Measurements from ENCODE around the gene RSRP1.
"Not testable (repeated sequence)": the region's sequence is repeated elsewhere in the genome, so short reads cannot be mapped to it uniquely, and the experiment has no call there.

RSRP1 gene

GRCh38 chr1:25247024-25247828, at the start of gene RSRP1:
Gene RSRP1 (minus strand): TSS chr1:25247454. CDS start chr1:25246963, 491 bp downstream.
- peak; percentile 99 for DNase-seq

- not testable (repeated sequence) for DNase-seq
Measured at GRCh38 chr1:25296501-25296900, 49.2 kb upstream of the RSRP1 start.

GRCh38 chr1:25294889-25295826, 47.9 kb upstream of the RSRP1 start:
- DNase-seq: not testable (repeated sequence)

- not testable (repeated sequence) for DNase-seq
Measured at GRCh38 chr1:25293426-25293825, 46.2 kb upstream of the RSRP1 start.

- DNase-seq: not testable (repeated sequence)
Measured at GRCh38 chr1:25290043-25290442, 42.8 kb upstream of the RSRP1 start.

GRCh38 chr1:25288573-25289101, 41.4 kb upstream of the RSRP1 start:
- DNase-seq: not testable (repeated sequence)

- DNase-seq: not testable (repeated sequence)
Measured at GRCh38 chr1:25287164-25287563, 39.9 kb upstream of the RSRP1 start.

GRCh38 chr1:25285862-25286261, 38.6 kb upstream of the RSRP1 start:
- not testable (repeated sequence) for DNase-seq

- not testable (repeated sequence) for DNase-seq
Measured at GRCh38 chr1:25279693-25280111, 32.4 kb upstream of the RSRP1 start.

GRCh38 chr1:25278790-25279189, 31.5 kb upstream of the RSRP1 start:
- DNase-seq: not testable (repeated sequence)

- not testable (repeated sequence) for DNase-seq
Measured at GRCh38 chr1:25278358-25278757, 31.1 kb upstream of the RSRP1 start.

GRCh38 chr1:25277295-25277694, 30.0 kb upstream of the RSRP1 start:
- not testable (repeated sequence) for DNase-seq

- DNase-seq: not testable (repeated sequence)
Measured at GRCh38 chr1:25275648-25276047, 28.4 kb upstream of the RSRP1 start.

- DNase-seq: not testable (repeated sequence)
Measured at GRCh38 chr1:25272238-25272637, 25.0 kb upstream of the RSRP1 start, which contains the start of gene RHD. Gene RHD (plus strand): TSS chr1:25272509. CDS start chr1:25272548, 39 bp downstream.

- not testable (repeated sequence) for DNase-seq
Measured at GRCh38 chr1:25268143-25268760, 21.0 kb upstream of the RSRP1 start.

- peak; percentile 74 for DNase-seq
Measured at GRCh38 chr1:25267288-25268142, 20.3 kb upstream of the RSRP1 start.

GRCh38 chr1:25266554-25267287, 19.5 kb upstream of the RSRP1 start:
- not testable (repeated sequence) for DNase-seq

GRCh38 chr1:25260336-25260735, 13.1 kb upstream of the RSRP1 start:
- not testable (repeated sequence) for DNase-seq

GRCh38 chr1:25259813-25260212, 12.6 kb upstream of the RSRP1 start:
- DNase-seq: not testable (repeated sequence)

- no peak for DNase-seq
Measured at GRCh38 chr1:25257196-25257595, 9.9 kb upstream of the RSRP1 start.

- DNase-seq: no peak
Measured at GRCh38 chr1:25256578-25256965, 9.3 kb upstream of the RSRP1 start.
